HEK293T (cell line): Measurements from ENCODE around the gene LYPD8.

Experiments used
- CTCF ChIA-PET: fragments of 350-600 bp; formaldehyde crosslinking; extraction: SDS; loops from one replicate; lab custom pipeline; 2021; ENCODE audit warnings: antibody characterized with exemption, inconsistent platforms; lab: Yijun Ruan, JAX
- POLR2A ChIA-PET: fragments of 350-600 bp; formaldehyde crosslinking; extraction: SDS; loops from one replicate; lab custom pipeline; 2020; ENCODE audit warnings: antibody characterized with exemption, inconsistent platforms; lab: Yijun Ruan, JAX
- DNase-seq: peaks from one replicate; pipeline ENCODE4 v3.0.0; 2012; ENCODE audit warnings: mixed read lengths; ENCODE audit errors: extremely low spot score
- ARNT ChIP-seq: fragments of 450-650 bp; IDR thresholded peaks from 2 replicates; pipeline ENCODE4 v1.6.1; 2017; ENCODE audit warnings: mild to moderate bottlenecking
- BHLHE40 ChIP-seq: fragments of 450-650 bp; IDR thresholded peaks from 2 replicates; pipeline ENCODE4 v1.6.1; 2016; ENCODE audit warnings: mild to moderate bottlenecking, moderate library complexity, borderline replicate concordance
- CTBP1 ChIP-seq: fragments of 450-650 bp; IDR thresholded peaks from 2 replicates; pipeline ENCODE4 v1.6.1; 2016; ENCODE audit warnings: borderline replicate concordance
- ELF4 ChIP-seq: fragments of 450-650 bp; IDR thresholded peaks from 2 replicates; pipeline ENCODE4 v1.6.1; 2017; ENCODE audit warnings: antibody characterized with exemption
- FOXA1 ChIP-seq: fragments of 450-650 bp; IDR thresholded peaks from 2 replicates; pipeline ENCODE4 v1.6.1; 2016; ENCODE audit warnings: mild to moderate bottlenecking
- FOXK2 ChIP-seq: fragments of 450-650 bp; IDR thresholded peaks from 2 replicates; pipeline ENCODE4 v1.6.1; 2016; ENCODE audit warnings: mild to moderate bottlenecking
- FOXM1 ChIP-seq: fragments of 450-650 bp; IDR thresholded peaks from 2 replicates; pipeline ENCODE4 v1.6.1; 2017; ENCODE audit warnings: mild to moderate bottlenecking, borderline replicate concordance
- HDGF ChIP-seq: fragments of 450-650 bp; IDR thresholded peaks from 2 replicates; pipeline ENCODE4 v1.6.1; 2017; ENCODE audit warnings: antibody characterized with exemption, borderline replicate concordance
- L3MBTL2 ChIP-seq: fragments of 450-650 bp; conservative IDR thresholded peaks from 2 replicates; pipeline ENCODE4 v1.6.1; 2016; ENCODE audit warnings: mild to moderate bottlenecking
- LEF1 ChIP-seq: fragments of 450-650 bp; IDR thresholded peaks from 2 replicates; pipeline ENCODE4 v1.6.1; 2017; ENCODE audit warnings: mild to moderate bottlenecking, borderline replicate concordance
- NFRKB ChIP-seq: fragments of 450-650 bp; IDR thresholded peaks from 2 replicates; pipeline ENCODE4 v1.6.1; 2016; ENCODE audit warnings: mild to moderate bottlenecking, moderate library complexity
- SP1 ChIP-seq: fragments of 450-650 bp; IDR thresholded peaks from 2 replicates; pipeline ENCODE4 v1.6.1; 2017
- SUZ12 ChIP-seq: fragments of 450-650 bp; IDR thresholded peaks from 2 replicates; pipeline ENCODE4 v1.6.1; 2016; ENCODE audit warnings: mild to moderate bottlenecking
- TARDBP ChIP-seq: fragments of 450-650 bp; IDR thresholded peaks from 2 replicates; pipeline ENCODE4 v1.6.1; 2016
- ZNF384 ChIP-seq: fragments of 450-650 bp; IDR thresholded peaks from 2 replicates; pipeline ENCODE4 v1.6.1; 2016
- TF ChIP-seq, protein P1 (sequence below): fragments of 450-650 bp; IDR thresholded peaks from 2 replicates; pipeline ENCODE4 v1.6.1; 2016

Gene LYPD8

DNA sequence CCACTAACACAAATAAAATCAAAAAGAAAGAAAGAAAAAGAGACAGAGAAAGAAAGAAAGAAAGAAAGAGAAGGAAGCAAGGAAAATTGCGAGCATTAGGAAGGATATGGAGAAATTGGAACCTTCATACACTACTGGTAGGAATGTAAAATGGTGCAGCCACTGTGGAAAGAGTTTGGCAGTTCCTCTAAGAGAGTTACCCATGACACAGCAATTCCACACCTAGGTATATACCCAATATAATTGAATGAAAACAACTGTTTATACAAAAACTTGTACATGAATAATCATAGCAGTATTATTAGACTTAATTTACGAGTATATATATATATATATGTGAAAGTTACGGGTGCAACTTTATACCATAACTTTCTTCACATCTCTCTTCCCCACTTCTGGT, 4.1 kb upstream of the LYPD8 start:
- TF ChIP-seq FOXK2 (no peak), LEF1 (no peak), CTBP1 (no peak), BHLHE40 (no peak), ZNF384 (no peak), ARNT (no peak)
- POLR2A ChIA-PET: no interaction called here
- DNase-seq: no peak
- CTCF ChIA-PET: no interaction called here

DNA sequence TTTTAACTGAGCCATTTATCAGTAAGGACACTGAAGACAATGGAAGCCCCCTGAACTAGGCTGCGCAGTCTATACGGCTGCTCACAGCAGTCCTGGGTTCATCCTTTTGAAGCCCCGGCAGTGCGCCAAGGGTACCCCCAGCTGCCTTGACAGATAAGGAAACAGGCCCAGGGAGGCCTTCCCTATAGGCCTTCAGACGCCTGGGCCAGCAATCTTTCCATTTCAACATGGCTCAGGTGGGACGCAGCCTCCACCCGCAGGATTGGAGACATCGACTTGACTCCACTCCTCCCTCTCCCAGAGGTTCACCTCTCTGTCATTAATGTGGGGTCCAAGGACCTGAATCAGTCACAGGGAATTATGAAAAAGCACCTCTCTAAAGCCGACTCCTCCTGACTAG, 2.8 kb upstream of the LYPD8 start:
- CTCF ChIA-PET: no interaction called here
- POLR2A ChIA-PET: no interaction called here

DNA sequence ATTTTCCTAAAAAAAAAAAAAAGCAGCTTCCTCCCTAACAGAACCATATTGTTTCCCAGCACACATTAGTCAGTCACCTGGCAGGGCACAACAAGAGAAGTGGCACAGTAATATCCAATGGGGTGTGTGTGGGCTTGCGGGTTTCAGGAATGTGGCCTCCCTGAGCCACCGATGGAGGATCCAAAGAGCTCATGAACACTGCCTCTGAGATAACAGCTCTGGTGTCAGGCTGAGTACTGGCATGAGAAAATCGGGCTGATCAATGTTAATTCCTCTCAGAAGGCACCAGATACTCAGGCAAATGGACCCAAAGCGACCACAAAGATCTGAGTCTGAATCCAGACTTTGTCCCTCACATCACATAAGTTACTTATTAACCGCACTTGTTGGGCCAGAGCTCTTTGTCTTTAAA, 2.2 kb upstream of the LYPD8 start:
- POLR2A ChIA-PET: no interaction called here
- CTCF ChIA-PET: no interaction called here

More for the DNA sequence above, 2.8 kb upstream of the LYPD8 start:
- TF ChIP-seq CTBP1 (no peak), ZNF384 (no peak), LEF1 (no peak)
- TF ChIP-seq, protein P1, sequence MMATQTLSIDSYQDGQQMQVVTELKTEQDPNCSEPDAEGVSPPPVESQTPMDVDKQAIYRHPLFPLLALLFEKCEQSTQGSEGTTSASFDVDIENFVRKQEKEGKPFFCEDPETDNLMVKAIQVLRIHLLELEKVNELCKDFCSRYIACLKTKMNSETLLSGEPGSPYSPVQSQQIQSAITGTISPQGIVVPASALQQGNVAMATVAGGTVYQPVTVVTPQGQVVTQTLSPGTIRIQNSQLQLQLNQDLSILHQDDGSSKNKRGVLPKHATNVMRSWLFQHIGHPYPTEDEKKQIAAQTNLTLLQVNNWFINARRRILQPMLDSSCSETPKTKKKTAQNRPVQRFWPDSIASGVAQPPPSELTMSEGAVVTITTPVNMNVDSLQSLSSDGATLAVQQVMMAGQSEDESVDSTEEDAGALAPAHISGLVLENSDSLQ: no peak
- no peak for DNase-seq

DNA sequence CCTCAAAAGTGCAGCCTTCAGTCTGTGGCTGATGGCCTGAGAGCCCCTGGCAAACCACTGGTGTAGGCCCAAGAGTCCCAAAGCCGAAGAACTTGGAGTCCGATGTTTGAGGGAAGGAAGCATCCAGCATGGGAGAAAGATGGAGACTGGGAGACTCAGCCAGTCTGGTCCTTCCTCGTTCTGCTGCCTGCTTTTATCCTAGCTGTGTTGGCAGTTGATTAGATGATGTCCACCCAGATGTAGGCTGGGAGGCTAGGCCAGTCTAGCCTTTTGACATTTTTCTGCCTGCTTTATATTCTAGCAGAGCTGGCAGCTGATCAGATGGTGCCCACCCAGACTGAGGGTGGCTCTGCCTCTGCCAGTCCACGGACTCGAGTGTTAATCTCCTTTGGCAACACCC, 1.1 kb upstream of the LYPD8 start:
- TF ChIP-seq FOXM1 (no peak), SP1 (no peak), HDGF (no peak), FOXA1 (no peak), CTBP1 (no peak), NFRKB (no peak), TARDBP (no peak), FOXK2 (no peak), SUZ12 (no peak), ELF4 (no peak), LEF1 (no peak), ZNF384 (no peak), L3MBTL2 (no peak), ARNT (no peak), BHLHE40 (no peak)
- TF ChIP-seq, protein P1: no peak
- ChIA-PET POLR2A (no interaction called here), CTCF (no interaction called here)
- DNase-seq: no peak

More for the DNA sequence above, 2.2 kb upstream of the LYPD8 start:
- no peak for DNase-seq
- TF ChIP-seq FOXM1: no peak

DNA sequence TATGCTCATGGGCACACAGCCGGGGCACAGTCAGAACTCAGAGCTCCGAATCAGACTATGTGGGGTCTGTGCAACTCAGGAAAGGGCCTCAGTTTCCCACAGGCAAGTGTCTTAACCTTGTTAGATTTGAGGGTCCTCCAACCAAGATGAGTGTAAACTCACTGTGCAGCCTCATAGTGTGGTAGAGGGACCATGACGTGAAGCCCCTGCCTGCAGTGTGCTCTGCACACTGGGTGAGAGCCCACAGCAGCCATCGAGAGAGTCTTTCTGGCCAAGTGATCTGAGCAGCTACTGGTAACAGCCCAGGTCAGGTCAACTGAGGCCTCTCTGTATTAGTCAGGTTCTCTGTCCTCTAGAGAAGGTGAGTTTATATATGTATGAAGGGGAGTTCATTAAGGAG, 592 bp upstream of the LYPD8 start:
- ChIA-PET CTCF (no interaction called here), POLR2A (no interaction called here)
- no peak for DNase-seq
- TF ChIP-seq FOXK2: no peak
- no peak for TF ChIP-seq L3MBTL2
- no peak for TF ChIP-seq ARNT
- no peak for TF ChIP-seq HDGF
- no peak for TF ChIP-seq CTBP1
- no peak for TF ChIP-seq NFRKB
- TF ChIP-seq ELF4: no peak
- no peak for TF ChIP-seq ZNF384
- no peak for TF ChIP-seq TARDBP

DNA sequence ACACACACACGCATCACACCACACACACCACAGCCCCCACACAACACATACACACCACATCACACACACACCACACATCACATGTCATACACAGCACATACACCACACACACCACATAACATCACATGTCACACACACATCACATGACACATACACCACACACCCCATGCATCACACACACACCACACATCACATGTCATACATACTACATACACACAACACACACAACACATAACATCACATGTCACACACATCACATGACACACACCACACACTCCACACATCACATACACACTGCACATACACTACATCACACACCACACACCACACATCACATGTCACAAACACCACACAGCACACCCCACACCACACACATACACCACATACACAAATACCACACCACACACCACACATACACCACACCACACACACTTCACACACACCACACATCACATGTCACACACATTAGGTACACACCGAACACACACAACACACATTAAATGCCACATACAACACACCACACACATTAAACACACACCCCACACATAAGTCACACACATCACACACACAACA, 1.8 kb downstream of the LYPD8 start:
- CTCF ChIA-PET: no interaction called here
- DNase-seq: no peak

More for the DNA sequence above, 1.8 kb downstream of the LYPD8 start:
- TF ChIP-seq BHLHE40 (no peak), SP1 (no peak), TARDBP (no peak), L3MBTL2 (no peak), HDGF (no peak), SUZ12 (no peak), FOXM1 (no peak), ZNF384 (no peak), NFRKB (no peak), ELF4 (no peak), FOXK2 (no peak), FOXA1 (no peak), CTBP1 (no peak), ARNT (no peak), LEF1 (no peak)
- TF ChIP-seq, protein P1: no peak
- POLR2A ChIA-PET: no interaction called here
